Esophagus squamous epithelium (tissue), 5 donors: ENCODE measurements around the gene NDEL1. TPM values are rescaled to one million over a fixed set of nuclear protein-coding genes. Genes with fewer than 3 reads are reported as not detected.

ENCODE experiments used
- DNase-seq: peaks from one replicate; lab custom pipeline; 2025; lab: John Stamatoyannopoulos, UW
- H3K27ac ChIP-seq, 4 donors: fragments of 200-600 bp; sonication (generic); one replicate each; pipeline ENCODE4 v1.5.1; 2016 to 2019; ENCODE audit warnings: mild to moderate bottlenecking in 1 of 4
- H3K27me3 ChIP-seq, 4 donors: fragments of 200-600 bp; sonication (generic); 1 replicate in 3 of 4; 2 replicates in 1 of 4; pipeline versions ENCODE4 v1.5.1 to v1.6.0; 2017 to 2021; ENCODE audit warnings: antibody characterized with exemption in 1 of 4
- H3K36me3 ChIP-seq, 3 donors: fragments of 200-600 bp; sonication (generic); one replicate each; pipeline ENCODE4 v1.5.1; 2016 to 2019
- H3K4me1 ChIP-seq, 3 donors: fragments of 200-600 bp; sonication (generic); one replicate each; pipeline ENCODE4 v1.5.1; 2017 to 2019
- H3K4me3 ChIP-seq, 4 donors: fragments of 200-600 bp; sonication (generic); 1 replicate in 3 of 4; 2 replicates in 1 of 4; pipeline ENCODE4 v1.5.1; 2016 to 2019; ENCODE audit warnings: mild to moderate bottlenecking in 2 of 4, moderate library complexity in 1 of 4
- H3K9me3 ChIP-seq, 3 donors: fragments of 200-600 bp; sonication (generic); one replicate each; pipeline ENCODE4 v1.5.1; 2016 to 2019
- CTCF ChIP-seq, 6 experiments: fragments of 450-650 bp in 4 of 6; fragments of 200-600 bp in 2 of 6; sonication (generic) in 2 of 6; IDR thresholded peaks; one replicate each; pipeline ENCODE4 v1.5.1; 2016 to 2019; ENCODE audit warnings: antibody characterized with exemption in 6 of 6, mild to moderate bottlenecking in 4 of 6, moderate library complexity in 4 of 6
- POLR2A ChIP-seq, 4 donors: fragments of 450-650 bp; IDR thresholded peaks; one replicate each; pipeline ENCODE4 v1.6.1; 2017; ENCODE audit warnings: antibody characterized with exemption in 4 of 4, mild to moderate bottlenecking in 4 of 4, moderate library complexity in 3 of 4
- WGBS, 2 donors: methylation state at CpG; one replicate each; pipeline ENCODE4 v1.1.5; 2018; 5-methylcytosine and 5-hydroxymethylcytosine counted together
- intact Hi-C: fragments of 100-400 bp; cut with DNase I; formaldehyde crosslinking; loops from one replicate; pipeline ENCODE4 v1.15.0; 2022
- total RNA-seq, 4 donors: library from RNA; depleted of rRNA; stranded (reverse); fragments of >200 nt; gene quantifications; one replicate each; pipeline ENCODE4 v1.1.0, GENCODE V29; 2016
- donor health status: DM: yes; HTN: yes; CAD: no.

NDEL1 gene
- total RNA-seq, 4 donors from 2014 or later, result 67.5 to 107 (median 73.1) TPM

GRCh38 chr17:8413938-8414337, 21.7 kb upstream of the NDEL1 start:
- no peak for DNase-seq
- Histone ChIP-seq H3K27ac (no peak overlapping the region), H3K4me1 (peaks cover 3 to 19% (median 8%) of the 10 kb centered on the region in 3 donors), H3K9me3 (no peaks in the 10 kb centered on the region), H3K4me3 (no peak overlapping the region), H3K36me3 (no peaks in the 10 kb centered on the region), H3K27me3 (no peaks in the 10 kb centered on the region)
- intact Hi-C loops, result loop anchor here (5.0 kb wide), 1 partner anchor 373 kb away; no protein-coding TSS in a partner anchor
- TF ChIP-seq POLR2A (IDR thresholded peaks at IDR 0.05) (no peak), CTCF (IDR thresholded peaks at IDR 0.05) (no peak)

GRCh38 chr17:8417806-8418205, 17.9 kb upstream of the NDEL1 start:
- DNase-seq, result no peak
- intact Hi-C loops, result no loop called here
- TF ChIP-seq POLR2A (IDR thresholded peaks at IDR 0.05) (peak in 1 of 4 donors; percentile 22), CTCF (IDR thresholded peaks at IDR 0.05) (no peak)
- H3K27me3 ChIP-seq, result no peaks in the 10 kb centered on the region
- WGBS, 2 donors, result 67 to 68% methylated on average over 4 of the region's 4 CpGs
- no peak overlapping the region for H3K4me3 ChIP-seq
- peak overlapping the region in 3 of 4 donors; percentile 3 to 63 (median 51) for H3K27ac ChIP-seq
- no peaks in the 10 kb centered on the region for H3K9me3 ChIP-seq
- H3K4me1 ChIP-seq, result peaks cover 1 to 29% (median 7%) of the 10 kb centered on the region in 3 donors
- H3K36me3 ChIP-seq, result no peaks in the 10 kb centered on the region

GRCh38 chr17:8418471-8418870, 17.2 kb upstream of the NDEL1 start:
- peak overlapping the region in 2 of 4 donors; percentile 40 to 51 for H3K27ac ChIP-seq
- DNase-seq, result no peak
- no peaks in the 10 kb centered on the region for H3K9me3 ChIP-seq
- peaks cover 0 to 29% (median 7%) of the 10 kb centered on the region in 3 donors for H3K4me1 ChIP-seq
- TF ChIP-seq CTCF (IDR thresholded peaks at IDR 0.05) (no peak), POLR2A (IDR thresholded peaks at IDR 0.05) (no peak)
- no peaks in the 10 kb centered on the region for H3K36me3 ChIP-seq
- intact Hi-C loops, result no loop called here
- H3K4me3 ChIP-seq, result no peak overlapping the region
- 67 to 71% methylated on average over 1 of the region's 1 CpG for WGBS, 2 donors
- no peaks in the 10 kb centered on the region for H3K27me3 ChIP-seq

- Histone ChIP-seq H3K9me3 (no peaks in the 10 kb centered on the region), H3K4me1 (peaks cover 0 to 29% (median 7%) of the 10 kb centered on the region in 3 donors), H3K27me3 (no peaks in the 10 kb centered on the region), H3K27ac (no peak overlapping the region), H3K4me3 (no peak overlapping the region), H3K36me3 (no peaks in the 10 kb centered on the region)
- no peak for DNase-seq
- intact Hi-C loops, result no loop called here
- TF ChIP-seq POLR2A (IDR thresholded peaks at IDR 0.05) (no peak), CTCF (IDR thresholded peaks at IDR 0.05) (no peak)
- 53 to 59% methylated on average over 1 of the region's 1 CpG for WGBS, 2 donors
Measured at GRCh38 chr17:8419305-8419704, 16.4 kb upstream of the NDEL1 start.

GRCh38 chr17:8420041-8420934, 15.4 kb upstream of the NDEL1 start:
- TF ChIP-seq POLR2A (IDR thresholded peaks at IDR 0.05) (no peak), CTCF (IDR thresholded peaks at IDR 0.05) (no peak)
- Histone ChIP-seq H3K9me3 (no peaks in the 10 kb centered on the region), H3K27me3 (no peaks in the 10 kb centered on the region), H3K4me3 (no peak overlapping the region), H3K36me3 (no peaks in the 10 kb centered on the region), H3K27ac (peak overlapping the region in 3 of 4 donors; percentile 31 to 63 (median 53)), H3K4me1 (peaks cover 0 to 29% (median 7%) of the 10 kb centered on the region in 3 donors)
- DNase-seq, result no peak
- intact Hi-C loops, result no loop called here
- 38 to 51% methylated on average over 5 of the region's 5 CpGs for WGBS, 2 donors
